ENCODE results near the gene DOK4. TPM values are rescaled to one million over a fixed set of nuclear protein-coding genes. Genes with fewer than 3 reads are reported as not detected.

Gene DOK4
- total and polyA plus RNA-seq, 5 experiments from 2014 or later = 1.8 to 4.8 (median 3.9) TPM

- Mint-ChIP-seq H3K36me3 (peaks cover 0 to 49% (median 3%) of the 10 kb centered on the region in 3 donors), H3K9me3 (no peaks in the 10 kb centered on the region), H3K4me1 (peaks cover 8 to 19% (median 11%) of the 10 kb centered on the region in 4 donors), H3K27me3 (no peaks in the 10 kb centered on the region), H3K27ac (peak overlapping the region in 4 of 10 donors; percentile 24 to 65 (median 44)), H3K4me3 (no peak overlapping the region)
- POLR2A ChIA-PET = interaction anchor here (0.9 to 1.7 kb wide), 2 partner anchors 10 kb away, joined by 4 to 7 read pairs; partner anchors contain the start of gene POLR2C
- DNase-seq (no peak), ATAC-seq (no peak)
Measured at GRCh38 chr16:57471852-57472664, 14.2 kb downstream of the DOK4 start.

- ATAC-seq (no peak), DNase-seq (no peak)
- H3K9me3 Mint-ChIP-seq = no peaks in the 10 kb centered on the region
- H3K27me3 Mint-ChIP-seq = no peaks in the 10 kb centered on the region
- H3K4me3 Mint-ChIP-seq = no peak overlapping the region
- POLR2A ChIA-PET = interaction anchor here (0.9 kb wide), 1 partner anchor 9 kb away, joined by 4 read pairs; the partner anchor contains the start of gene POLR2C
- H3K4me1 Mint-ChIP-seq = peaks cover 4 to 15% (median 8%) of the 10 kb centered on the region in 4 donors
- H3K27ac Mint-ChIP-seq = peak overlapping the region in 4 of 10 donors; percentile 4 to 43 (median 32)
- H3K36me3 Mint-ChIP-seq = peaks cover 0 to 56% (median 3%) of the 10 kb centered on the region in 3 donors
Measured at GRCh38 chr16:57471209-57471608, 15.1 kb downstream of the DOK4 start.

GRCh38 chr16:57470711-57471110, 15.6 kb downstream of the DOK4 start:
- Mint-ChIP-seq H3K4me1 (peaks cover 3 to 15% (median 7%) of the 10 kb centered on the region in 4 donors), H3K27me3 (no peaks in the 10 kb centered on the region), H3K36me3 (peaks cover 0 to 61% (median 3%) of the 10 kb centered on the region in 3 donors), H3K27ac (peak overlapping the region in 2 of 10 donors; percentile 4 to 15), H3K4me3 (no peak overlapping the region), H3K9me3 (no peaks in the 10 kb centered on the region)
- DNase-seq (no peak), ATAC-seq (no peak)
- POLR2A ChIA-PET = no interaction called here

GRCh38 chr16:57469917-57470470, 16.3 kb downstream of the DOK4 start:
- peaks cover 0 to 68% (median 3%) of the 10 kb centered on the region in 3 donors for H3K36me3 Mint-ChIP-seq
- peak overlapping the region in 1 of 10 donors; percentile 27 for H3K27ac Mint-ChIP-seq
- no peaks in the 10 kb centered on the region for H3K27me3 Mint-ChIP-seq
- H3K9me3 Mint-ChIP-seq = no peaks in the 10 kb centered on the region
- H3K4me3 Mint-ChIP-seq = no peak overlapping the region
- DNase-seq (no peak), ATAC-seq (no peak)
- POLR2A ChIA-PET = no interaction called here
- H3K4me1 Mint-ChIP-seq = peaks cover 5 to 20% (median 12%) of the 10 kb centered on the region in 4 donors

GRCh38 chr16:57469046-57469445, 17.2 kb downstream of the DOK4 start:
- peaks cover 0 to 77% (median 3%) of the 10 kb centered on the region in 3 donors for H3K36me3 Mint-ChIP-seq
- DNase-seq = no peak
- no peak overlapping the region for H3K27ac Mint-ChIP-seq
- no peaks in the 10 kb centered on the region for H3K27me3 Mint-ChIP-seq
- ATAC-seq = no peak
- no peaks in the 10 kb centered on the region for H3K9me3 Mint-ChIP-seq
- no peak overlapping the region for H3K4me3 Mint-ChIP-seq
- H3K4me1 Mint-ChIP-seq = peaks cover 12 to 29% (median 21%) of the 10 kb centered on the region in 4 donors
- POLR2A ChIA-PET = interaction anchor here (0.6 kb wide), 1 partner anchor 68 kb away, joined by 4 read pairs; the partner anchor contains the start of gene CCDC102A

- POLR2A ChIA-PET = interaction anchor here (0.6 kb wide), 1 partner anchor 68 kb away, joined by 4 read pairs; the partner anchor contains the start of gene CCDC102A
- Mint-ChIP-seq H3K27ac (peak overlapping the region in 3 of 10 donors; percentile 21 to 52 (median 28)), H3K4me1 (peaks cover 12 to 36% (median 28%) of the 10 kb centered on the region in 4 donors)
Measured at GRCh38 chr16:57468346-57468745, 17.9 kb downstream of the DOK4 start.

GRCh38 chr16:57464523-57464922, 21.8 kb downstream of the DOK4 start:
- peaks cover 20 to 48% (median 37%) of the 10 kb centered on the region in 4 donors for H3K4me1 Mint-ChIP-seq
- H3K27ac Mint-ChIP-seq = peak overlapping the region in 8 of 10 donors; percentile 39 to 100 (median 68)
- POLR2A ChIA-PET = interaction anchor here (0.6 to 1.4 kb wide), 6 partner anchors 10 to 62 kb away, joined by 3 to 5 read pairs (median 3); partner anchors contain the start of gene COQ9
- H3K9me3 Mint-ChIP-seq = no peaks in the 10 kb centered on the region
- H3K36me3 Mint-ChIP-seq = peaks cover 0 to 76% (median 5%) of the 10 kb centered on the region in 3 donors
- DNase-seq (no peak), ATAC-seq (no peak)
- H3K27me3 Mint-ChIP-seq = no peaks in the 10 kb centered on the region
- peak overlapping the region in 9 of 10 donors; percentile 25 to 100 (median 97) for H3K4me3 Mint-ChIP-seq

More at GRCh38 chr16:57468346-57468745, 17.9 kb downstream of the DOK4 start:
- no peak for DNase-seq
- Mint-ChIP-seq H3K27me3 (no peaks in the 10 kb centered on the region), H3K4me3 (no peak overlapping the region), H3K36me3 (peaks cover 0 to 81% (median 3%) of the 10 kb centered on the region in 3 donors), H3K9me3 (no peaks in the 10 kb centered on the region)
- no peak for ATAC-seq

GRCh38 chr16:57462978-57463362, 23.3 kb downstream of the DOK4 start:
- peak in 1 of 2 donors; percentile 20 for ATAC-seq
- Mint-ChIP-seq H3K27me3 (no peaks in the 10 kb centered on the region), H3K27ac (peak overlapping the region; percentile 95 to 100 (median 99)), H3K4me1 (peaks cover 20 to 48% (median 36%) of the 10 kb centered on the region in 4 donors), H3K36me3 (peaks cover 0 to 73% (median 3%) of the 10 kb centered on the region in 3 donors), H3K9me3 (no peaks in the 10 kb centered on the region), H3K4me3 (peak overlapping the region; percentile 93 to 100 (median 100))
- no peak for DNase-seq
- POLR2A ChIA-PET = interaction anchor here (0.7 to 3.9 kb wide), 15 partner anchors 9 to 162 kb away, joined by 3 to 58 read pairs (median 4); partner anchors contain the start of genes ADGRG5, CCDC102A, CIAPIN1 and COQ9

GRCh38 chr16:57462209-57462977, 23.9 kb downstream of the DOK4 start, which contains the start of gene POLR2C:
Gene POLR2C, plus strand, starts transcription at chr16:57462679. Its CDS starts 46 bp downstream, at chr16:57462725.
- Mint-ChIP-seq H3K27me3 (no peaks in the 10 kb centered on the region), H3K36me3 (peaks cover 0 to 68% (median 3%) of the 10 kb centered on the region in 3 donors), H3K4me3 (peak within 1 kb of the TSS; percentile 93 to 100 (median 100)), H3K4me1 (peaks cover 20 to 48% (median 36%) of the 10 kb centered on the region in 4 donors), H3K9me3 (no peaks in the 10 kb centered on the region), H3K27ac (peak within 1 kb of the TSS; percentile 95 to 100 (median 99))
- POLR2A ChIA-PET = interaction anchor here (0.6 to 3.9 kb wide), 22 partner anchors 9 to 182 kb away, joined by 3 to 58 read pairs (median 4); partner anchors contain the start of genes ADGRG5, CCDC102A, CIAPIN1 and COQ9
- ATAC-seq (peak; percentile 95 to 98), DNase-seq (peak; percentile 83 to 95 (median 92))

- Mint-ChIP-seq H3K27me3 (no peaks in the 10 kb centered on the region), H3K27ac (no peak overlapping the region), H3K36me3 (peaks cover 0 to 51% (median 12%) of the 10 kb centered on the region in 3 donors), H3K4me3 (no peak overlapping the region), H3K9me3 (no peaks in the 10 kb centered on the region), H3K4me1 (peaks cover 14 to 19% (median 17%) of the 10 kb centered on the region in 4 donors)
- POLR2A ChIA-PET = no interaction called here
- ATAC-seq = no peak
- DNase-seq = no peak
Measured at GRCh38 chr16:57452021-57452420, 34.3 kb downstream of the DOK4 start.

- Mint-ChIP-seq H3K4me3 (peak within 1 kb of the TSS; percentile 89 to 96 (median 92)), H3K27ac (peak within 1 kb of the TSS; percentile 84 to 97 (median 92)), H3K9me3 (no peaks in the 10 kb centered on the region), H3K36me3 (peaks cover 0 to 15% (median 0%) of the 10 kb centered on the region in 3 donors), H3K27me3 (no peaks in the 10 kb centered on the region), H3K4me1 (peaks cover 15 to 55% (median 41%) of the 10 kb centered on the region in 4 donors)
- POLR2A ChIA-PET = interaction anchor here (0.6 to 4.5 kb wide), 21 partner anchors 10 to 515 kb away, joined by 3 to 58 read pairs (median 5); partner anchors contain the start of genes ARL2BP, CCDC102A, DOK4 and HERPUD1
- ATAC-seq (peak; percentile 98 to 99), DNase-seq (peak; percentile 81 to 96 (median 92))
Measured at GRCh38 chr16:57447186-57447962, 38.9 kb downstream of the DOK4 start, which contains the start of the genes CIAPIN1 and COQ9. Gene CIAPIN1, minus strand, starts transcription at chr16:57447385. Its CDS starts 6,457 bp downstream, at chr16:57440928. Gene COQ9, plus strand, starts transcription at chr16:57447479. Its CDS starts 27 bp downstream, at chr16:57447506.
